Natural killer cell (primary cell): Measurements from ENCODE around the gene TAF1B. TPM values are rescaled to one million over a fixed set of nuclear protein-coding genes. Genes with fewer than 3 reads are reported as not detected.

Experiments used
- ATAC-seq, 3 donors: fragments of 150-1000 bp in 2 of 3; fragments of 200-7000 bp in 1 of 3; cut with Tn5 transposase; 1 replicate in 1 of 3; 2 replicates in 2 of 3; pipeline ENCODE4 v1.10.0; 2021; ENCODE audit warnings: mild to moderate bottlenecking in 2 of 3, moderate library complexity in 2 of 3
- DNase-seq, 2 donors: peaks; one replicate each; pipeline versions ENCODE4 v3.0.0 to v3.0.0-alpha.2; 2013 to 2021; ENCODE audit warnings: mixed read lengths in 1 of 2
- H3K27ac ChIP-seq: one replicate; pipeline ENCODE4 v1.5.1; 2013; ENCODE audit warnings: mild to moderate bottlenecking, low read length
- H3K27me3 ChIP-seq: one replicate; pipeline ENCODE4 v1.6.1; 2013; ENCODE audit warnings: low read length; ENCODE audit not compliant: control insufficient read depth, insufficient read depth
- H3K36me3 ChIP-seq: one replicate; pipeline ENCODE4 v1.6.1; 2013; ENCODE audit warnings: low read length; ENCODE audit not compliant: control insufficient read depth, insufficient read depth
- H3K4me1 ChIP-seq: one replicate; pipeline ENCODE4 v1.6.1; 2013; ENCODE audit warnings: low read length; ENCODE audit not compliant: control insufficient read depth, insufficient read depth
- H3K4me3 ChIP-seq: one replicate; pipeline ENCODE4 v1.5.1; 2013; ENCODE audit warnings: low read length
- H3K9me3 ChIP-seq: one replicate; pipeline ENCODE4 v1.6.1; 2013; ENCODE audit warnings: low read length; ENCODE audit not compliant: control insufficient read depth, insufficient read depth
- H3K27ac Mint-ChIP-seq, 2 donors: one replicate each; pipeline ENCODE4 v1.8.0; 2022; ENCODE audit warnings: mild to moderate bottlenecking in 2 of 2, mixed read lengths in 2 of 2, moderate library complexity in 1 of 2
- H3K27me3 Mint-ChIP-seq, 2 donors: one replicate each; pipeline ENCODE4 v1.8.0; 2022; ENCODE audit warnings: low read depth in 2 of 2, mixed read lengths in 2 of 2
- H3K36me3 Mint-ChIP-seq: one replicate; pipeline ENCODE4 v1.8.0; 2022; ENCODE audit warnings: mixed read lengths
- H3K4me1 Mint-ChIP-seq, 2 donors: one replicate each; pipeline ENCODE4 v1.8.0; 2022; ENCODE audit warnings: mixed read lengths in 2 of 2
- H3K4me3 Mint-ChIP-seq: one replicate; pipeline ENCODE4 v1.8.0; 2022; ENCODE audit warnings: mild to moderate bottlenecking, moderate library complexity, mixed read lengths
- H3K9me3 Mint-ChIP-seq, 2 donors: one replicate each; pipeline ENCODE4 v1.8.0; 2022; ENCODE audit warnings: mixed read lengths in 2 of 2
- WGBS: methylation state at CpG from one replicate; pipeline ENCODE4 v1.1.7; 2013; ENCODE audit warnings: missing lambda C conversion rate; ENCODE audit not compliant: insufficient coverage; 5-methylcytosine and 5-hydroxymethylcytosine counted together
- intact Hi-C: fragments of 100-400 bp; cut with micrococcal nuclease; formaldehyde crosslinking; loops from one replicate; pipeline ENCODE4 v1.14.2; 2022
- total RNA-seq, 4 donors: library from RNA; stranded (reverse); fragments of 120-200 nt in 1 of 4; gene quantifications; one replicate each; pipeline versions ENCODE4 v1.2.3 to v1.2.4, GENCODE V29; 2013 to 2022
- TF ChIP-seq, protein P1 (sequence below): fragments of 200-600 bp; IDR thresholded peaks from one replicate; pipeline ENCODE4 v1.8.0; 2022; ENCODE audit warnings: antibody characterized with exemption

The TAF1B gene
- total RNA-seq, 3 donors from 2014 or later (not counting 1 experiment from before 2014, with no cell fraction given) = 24.8 to 40.8 (median 26.8) TPM

DNA sequence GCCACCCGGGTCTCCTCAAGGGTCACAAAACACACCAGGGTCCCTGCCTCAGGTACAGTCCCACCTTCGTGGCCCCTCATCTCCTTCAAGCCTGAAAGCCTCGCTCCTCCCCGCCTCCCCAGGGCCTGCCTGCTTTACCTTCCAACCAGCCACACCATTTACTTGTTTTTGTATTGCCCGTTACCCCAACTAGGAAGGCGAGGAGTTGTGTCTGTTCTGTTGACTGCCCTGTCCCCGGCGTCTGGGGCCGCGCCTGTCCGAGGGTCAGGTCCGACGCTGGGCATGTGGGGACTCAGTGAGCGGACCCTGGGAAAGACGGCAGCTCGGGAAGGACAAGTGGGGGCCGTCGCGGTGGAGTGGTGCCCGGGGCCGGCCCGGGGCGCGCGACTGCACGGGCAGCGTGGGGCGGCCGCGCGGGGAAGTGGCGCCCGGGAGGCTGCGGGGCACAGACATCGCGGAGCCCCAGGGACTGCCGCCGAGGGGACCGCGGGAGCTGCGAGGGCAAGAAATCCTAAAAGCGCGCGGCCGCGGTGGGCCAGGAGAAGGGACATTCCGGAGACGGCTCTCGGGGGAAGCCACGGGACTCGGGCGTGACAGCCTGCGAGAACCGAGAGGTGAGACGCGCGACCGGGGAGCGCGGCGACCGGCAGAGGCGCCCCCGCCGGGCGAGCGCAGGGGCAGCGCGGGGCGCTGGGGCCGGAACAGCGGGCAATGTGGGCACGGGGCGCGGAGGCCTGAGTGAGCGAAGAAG, 107.4 kb downstream of the TAF1B start:
- TF ChIP-seq, protein P1, sequence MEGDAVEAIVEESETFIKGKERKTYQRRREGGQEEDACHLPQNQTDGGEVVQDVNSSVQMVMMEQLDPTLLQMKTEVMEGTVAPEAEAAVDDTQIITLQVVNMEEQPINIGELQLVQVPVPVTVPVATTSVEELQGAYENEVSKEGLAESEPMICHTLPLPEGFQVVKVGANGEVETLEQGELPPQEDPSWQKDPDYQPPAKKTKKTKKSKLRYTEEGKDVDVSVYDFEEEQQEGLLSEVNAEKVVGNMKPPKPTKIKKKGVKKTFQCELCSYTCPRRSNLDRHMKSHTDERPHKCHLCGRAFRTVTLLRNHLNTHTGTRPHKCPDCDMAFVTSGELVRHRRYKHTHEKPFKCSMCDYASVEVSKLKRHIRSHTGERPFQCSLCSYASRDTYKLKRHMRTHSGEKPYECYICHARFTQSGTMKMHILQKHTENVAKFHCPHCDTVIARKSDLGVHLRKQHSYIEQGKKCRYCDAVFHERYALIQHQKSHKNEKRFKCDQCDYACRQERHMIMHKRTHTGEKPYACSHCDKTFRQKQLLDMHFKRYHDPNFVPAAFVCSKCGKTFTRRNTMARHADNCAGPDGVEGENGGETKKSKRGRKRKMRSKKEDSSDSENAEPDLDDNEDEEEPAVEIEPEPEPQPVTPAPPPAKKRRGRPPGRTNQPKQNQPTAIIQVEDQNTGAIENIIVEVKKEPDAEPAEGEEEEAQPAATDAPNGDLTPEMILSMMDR = no peak
- H3K27me3 Mint-ChIP-seq = peaks cover 38 to 40% of the 10 kb centered on the region in 2 donors
- H3K27me3 ChIP-seq = peaks cover 14% of the 10 kb centered on the region

DNA sequence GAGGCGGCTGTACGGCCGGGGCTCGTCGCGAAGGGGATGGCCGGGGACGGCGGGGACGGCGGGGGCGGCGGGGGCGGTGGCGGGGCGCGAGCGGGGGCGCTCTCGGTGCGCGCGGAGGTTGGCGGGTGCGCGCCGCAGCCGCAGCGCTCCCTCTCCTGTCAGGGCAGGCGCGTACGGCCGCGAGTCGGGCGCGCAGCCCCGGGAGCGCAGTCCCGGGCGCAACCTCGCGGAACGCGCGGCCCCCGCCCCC, 107.9 kb downstream of the TAF1B start:
- Mint-ChIP-seq H3K36me3 (no peaks in the 10 kb centered on the region), H3K27me3 (peaks cover 34 to 35% of the 10 kb centered on the region in 2 donors), H3K27ac (peak overlapping the region; percentile 82 to 90), H3K4me3 (peak overlapping the region; percentile 98), H3K4me1 (peaks cover 12 to 16% of the 10 kb centered on the region in 2 donors), H3K9me3 (no peaks in the 10 kb centered on the region)
- Histone ChIP-seq H3K27me3 (peaks cover 12% of the 10 kb centered on the region), H3K4me1 (peaks cover 12% of the 10 kb centered on the region), H3K27ac (no peak overlapping the region), H3K4me3 (peak overlapping the region; percentile 44), H3K36me3 (no peaks in the 10 kb centered on the region), H3K9me3 (no peaks in the 10 kb centered on the region)
- intact Hi-C loops = no loop called here
- no peak for DNase-seq
- ATAC-seq = no peak
- WGBS = under 1% methylated on average over 47 of the region's 47 CpGs
- TF ChIP-seq, protein P1 = no peak

More for the DNA sequence above, 107.4 kb downstream of the TAF1B start:
- WGBS = 7% methylated on average over 76 of the region's 76 CpGs
- Mint-ChIP-seq H3K9me3 (no peaks in the 10 kb centered on the region), H3K27ac (peak overlapping the region; percentile 82 to 90), H3K4me3 (peak overlapping the region; percentile 98), H3K36me3 (no peaks in the 10 kb centered on the region), H3K4me1 (peaks cover 12 to 16% of the 10 kb centered on the region in 2 donors)
- H3K4me1 ChIP-seq = peaks cover 12% of the 10 kb centered on the region
- no peak overlapping the region for H3K27ac ChIP-seq
- DNase-seq (peak; percentile 58 to 82), ATAC-seq (peak; percentile 49 to 56 (median 54))
- intact Hi-C loops = no loop called here
- H3K9me3 ChIP-seq = no peaks in the 10 kb centered on the region
- no peaks in the 10 kb centered on the region for H3K36me3 ChIP-seq
- H3K4me3 ChIP-seq = peak overlapping the region; percentile 44

DNA sequence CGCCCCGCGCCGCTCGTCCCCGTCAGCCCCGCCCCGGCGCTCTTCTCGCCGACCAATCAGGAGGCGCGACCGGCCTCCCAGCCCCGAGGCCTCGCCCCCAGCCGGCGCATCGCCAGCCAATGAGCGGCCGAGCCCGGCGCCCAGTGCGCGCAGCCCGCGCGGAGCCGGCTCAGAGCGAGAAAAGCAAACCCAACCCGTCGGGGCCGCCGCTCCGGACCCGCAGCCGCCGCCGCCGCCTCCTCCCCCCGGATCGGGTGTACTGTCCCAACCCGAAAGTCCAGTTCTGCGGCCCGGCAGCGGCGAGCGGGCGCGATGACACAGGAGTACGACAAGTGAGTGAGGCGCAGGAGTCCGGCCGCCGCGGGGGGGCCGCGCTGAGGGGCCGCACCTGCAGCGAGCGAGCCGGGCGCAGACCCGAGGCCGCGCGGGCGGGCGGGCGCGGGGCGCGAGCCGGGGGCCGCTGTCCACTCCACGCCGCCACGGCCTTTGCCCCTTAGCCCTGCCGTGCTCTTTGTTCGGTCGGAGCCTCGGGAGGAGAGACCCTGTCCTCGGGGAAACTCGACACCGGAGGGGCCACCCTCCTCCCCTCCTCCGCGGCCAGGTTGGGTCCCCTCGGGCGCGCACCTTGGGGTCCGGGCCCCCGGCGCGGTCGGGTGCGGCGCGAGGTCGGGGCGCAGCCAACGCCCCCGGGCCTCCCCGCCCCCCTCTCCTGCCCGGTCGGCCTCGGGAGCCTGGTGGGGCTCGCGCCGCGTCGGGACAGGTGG, 108.4 kb downstream of the TAF1B start, which contains the start of gene GRHL1:
TSS of gene GRHL1 (plus strand) at position 172 of the 764 bp plus-strand sequence. CDS start at position 313, 141 bp downstream.
- no peak within 1 kb of the TSS for H3K27ac ChIP-seq
- H3K4me1 ChIP-seq = peaks cover 12% of the 10 kb centered on the region
- H3K4me3 Mint-ChIP-seq = peak within 1 kb of the TSS; percentile 98
- WGBS = 1% methylated on average over 111 of the region's 111 CpGs
- H3K9me3 Mint-ChIP-seq = no peaks in the 10 kb centered on the region
- intact Hi-C loops = no loop called here
- no peaks in the 10 kb centered on the region for H3K36me3 ChIP-seq
- ATAC-seq (peak; percentile 90 to 98 (median 91)), DNase-seq (peak; percentile 93 to 96)
- no peaks in the 10 kb centered on the region for H3K9me3 ChIP-seq
- peak within 1 kb of the TSS; percentile 52 for H3K4me3 ChIP-seq
- peaks cover 30 to 34% of the 10 kb centered on the region in 2 donors for H3K27me3 Mint-ChIP-seq
- TF ChIP-seq, protein P1 = no peak
- peaks cover 11% of the 10 kb centered on the region for H3K27me3 ChIP-seq
- peak within 1 kb of the TSS; percentile 82 to 90 for H3K27ac Mint-ChIP-seq
- H3K4me1 Mint-ChIP-seq = peaks cover 12 to 16% of the 10 kb centered on the region in 2 donors
- no peaks in the 10 kb centered on the region for H3K36me3 Mint-ChIP-seq
